Measurements from ENCODE around the gene CCDC69.
"Not testable (repeated sequence)": the region's sequence is repeated elsewhere in the genome, so short reads cannot be mapped to it uniquely, and the experiment has no call there.

CCDC69 gene

GRCh38 chr5:151223447-151224264 is at the start of gene CCDC69:
Gene CCDC69 (minus strand): TSS chr5:151224092. CDS start chr5:151223970, 122 bp downstream.
- peak; percentile 71 for DNase-seq (ENCODE audit: low spot score)

- no peak for DNase-seq (ENCODE audit: low spot score)
These were observed 47.4 kb upstream of the CCDC69 start for GRCh38 chr5:151271336-151271735.

GRCh38 chr5:151270599-151270998 is 46.7 kb upstream of the CCDC69 start:
- DNase-seq (ENCODE audit: low spot score), result no peak

GRCh38 chr5:151267491-151268260 is 43.8 kb upstream of the CCDC69 start:
- DNase-seq (ENCODE audit: low spot score), result no peak

GRCh38 chr5:151264113-151264512 is 40.2 kb upstream of the CCDC69 start:
- DNase-seq (ENCODE audit: low spot score), result no peak

GRCh38 chr5:151262532-151262931 is 38.6 kb upstream of the CCDC69 start:
- DNase-seq (ENCODE audit: low spot score), result no peak

- DNase-seq (ENCODE audit: low spot score), result no peak
These were observed 36.0 kb upstream of the CCDC69 start for GRCh38 chr5:151259931-151260330.

- DNase-seq (ENCODE audit: low spot score), result no peak
These were observed 34.9 kb upstream of the CCDC69 start for GRCh38 chr5:151258816-151259215.

GRCh38 chr5:151258201-151258611 is 34.3 kb upstream of the CCDC69 start:
- no peak for DNase-seq (ENCODE audit: low spot score)

GRCh38 chr5:151257731-151258181 is 33.9 kb upstream of the CCDC69 start:
- no peak for DNase-seq (ENCODE audit: low spot score)

- no peak for DNase-seq (ENCODE audit: low spot score)
These were observed 31.9 kb upstream of the CCDC69 start for GRCh38 chr5:151255621-151256286.

- not testable (repeated sequence) for DNase-seq (ENCODE audit: low spot score)
These were observed 31.1 kb upstream of the CCDC69 start for GRCh38 chr5:151254990-151255389.

GRCh38 chr5:151254556-151254955 is 30.7 kb upstream of the CCDC69 start:
- DNase-seq (ENCODE audit: low spot score), result no peak

- no peak for DNase-seq (ENCODE audit: low spot score)
These were observed 29.7 kb upstream of the CCDC69 start for GRCh38 chr5:151253605-151253950.

- peak; percentile 99 for DNase-seq (ENCODE audit: low spot score)
These were observed 29.1 kb upstream of the CCDC69 start, which contains the start of gene GM2A for GRCh38 chr5:151252762-151253604. Gene GM2A (plus strand): TSS chr5:151253185. CDS start chr5:151253217, 32 bp downstream.

- DNase-seq (ENCODE audit: low spot score), result no peak
These were observed 27.7 kb upstream of the CCDC69 start for GRCh38 chr5:151251621-151252020.

- DNase-seq (ENCODE audit: low spot score), result no peak
These were observed 27.2 kb upstream of the CCDC69 start for GRCh38 chr5:151251001-151251551.

GRCh38 chr5:151250346-151251000 is 26.6 kb upstream of the CCDC69 start:
- DNase-seq (ENCODE audit: low spot score), result no peak

- no peak for DNase-seq (ENCODE audit: low spot score)
These were observed 25.4 kb upstream of the CCDC69 start for GRCh38 chr5:151249281-151249680.

- no peak for DNase-seq (ENCODE audit: low spot score)
These were observed 24.8 kb upstream of the CCDC69 start for GRCh38 chr5:151248651-151249050.

Data from hematopoietic multipotent progenitor cell treated with erythropoietin and hydrocortisone succinate and interleukin-3 and kit ligand, for 17 days (in vitro differentiated cells).